Chondrocyte (in vitro differentiated cells): ENCODE results near the gene NFATC3. TPM values are rescaled to one million over a fixed set of nuclear protein-coding genes. Genes with fewer than 3 reads are reported as not detected.
"Not testable (repeated sequence)": the region's sequence is repeated elsewhere in the genome, so short reads cannot be mapped to it uniquely, and the experiment has no call there.

Experiments used
- DNase-seq: peaks from one replicate; pipeline ENCODE4 v3.0.0; 2021; ENCODE audit warnings: mixed read lengths, low spot score
- H3K27ac Mint-ChIP-seq: one replicate; pipeline ENCODE4 v1.8.0; 2021; ENCODE audit warnings: mild to moderate bottlenecking, moderate library complexity, mixed read lengths; ENCODE audit not compliant: unreplicated experiment
- H3K27me3 Mint-ChIP-seq: 2 replicates; pipeline ENCODE4 v1.8.0; 2021; ENCODE audit warnings: low read depth, mixed read lengths
- H3K36me3 Mint-ChIP-seq: 2 replicates; pipeline ENCODE4 v1.8.0; 2021; ENCODE audit warnings: low read depth, mixed read lengths
- H3K4me1 Mint-ChIP-seq: 2 replicates; pipeline ENCODE4 v1.8.0; 2021; ENCODE audit warnings: low read depth, mild to moderate bottlenecking, mixed read lengths
- H3K4me3 Mint-ChIP-seq: one replicate; pipeline ENCODE4 v1.8.0; 2021; ENCODE audit warnings: mild to moderate bottlenecking, moderate library complexity, mixed read lengths; ENCODE audit not compliant: unreplicated experiment
- H3K9me3 Mint-ChIP-seq: 2 replicates; pipeline ENCODE4 v1.8.0; 2021; ENCODE audit warnings: low read depth, mixed read lengths
- CTCF ChIP-seq: fragments of 200-600 bp; sonication (generic); IDR thresholded peaks from 2 replicates; pipeline ENCODE4 v1.5.0; 2021; ENCODE audit warnings: antibody characterized with exemption, mild to moderate bottlenecking, moderate library complexity
- total RNA-seq: library from RNA; stranded (reverse); gene quantifications from 3 replicates; pipeline ENCODE4 v1.2.1, GENCODE V29; 2021

The NFATC3 gene
- total RNA-seq, 1 donor from 2014 or later, result 37.7 TPM

GRCh38 chr16:68113059-68113761 is 28.0 kb downstream of the NFATC3 start:
- Mint-ChIP-seq H3K4me3 (no peak overlapping the region), H3K9me3 (peaks cover 30% of the 10 kb centered on the region), H3K27me3 (no peaks in the 10 kb centered on the region), H3K27ac (no peak overlapping the region), H3K36me3 (peaks cover 14% of the 10 kb centered on the region), H3K4me1 (peaks cover 3% of the 10 kb centered on the region)
- TF ChIP-seq CTCF, result no peak
- no peak for DNase-seq

GRCh38 chr16:68113765-68114240 is 28.6 kb downstream of the NFATC3 start:
- peaks cover 3% of the 10 kb centered on the region for H3K4me1 Mint-ChIP-seq
- H3K27me3 Mint-ChIP-seq, result no peaks in the 10 kb centered on the region
- no peak for TF ChIP-seq CTCF
- peaks cover 14% of the 10 kb centered on the region for H3K36me3 Mint-ChIP-seq
- H3K9me3 Mint-ChIP-seq, result peaks cover 24% of the 10 kb centered on the region
- no peak for DNase-seq
- no peak overlapping the region for H3K4me3 Mint-ChIP-seq
- no peak overlapping the region for H3K27ac Mint-ChIP-seq

- DNase-seq, H3K4me3 Mint-ChIP-seq, H3K27ac Mint-ChIP-seq, H3K27me3 Mint-ChIP-seq, H3K4me1 Mint-ChIP-seq, H3K36me3 Mint-ChIP-seq: not testable (repeated sequence)
- peaks cover 13% of the 10 kb centered on the region for H3K9me3 Mint-ChIP-seq
Observed at GRCh38 chr16:68114939-68115338, 29.8 kb downstream of the NFATC3 start.

- peaks cover 4% of the 10 kb centered on the region for H3K36me3 Mint-ChIP-seq
- peaks cover 9% of the 10 kb centered on the region for H3K9me3 Mint-ChIP-seq
- no peak overlapping the region for H3K4me3 Mint-ChIP-seq
- H3K27me3 Mint-ChIP-seq, result no peaks in the 10 kb centered on the region
- TF ChIP-seq CTCF, result no peak
- DNase-seq, result no peak
- no peak overlapping the region for H3K27ac Mint-ChIP-seq
- peaks cover 3% of the 10 kb centered on the region for H3K4me1 Mint-ChIP-seq
Observed at GRCh38 chr16:68115851-68116250, 30.7 kb downstream of the NFATC3 start.

- Mint-ChIP-seq H3K4me1 (peaks cover 3% of the 10 kb centered on the region), H3K9me3 (peaks cover 5% of the 10 kb centered on the region), H3K27me3 (no peaks in the 10 kb centered on the region), H3K4me3 (no peak overlapping the region), H3K27ac (no peak overlapping the region), H3K36me3 (peaks cover 2% of the 10 kb centered on the region)
- TF ChIP-seq CTCF, result peak; percentile 75
- no peak for DNase-seq
Observed at GRCh38 chr16:68116256-68116867, 31.2 kb downstream of the NFATC3 start.
